GM12892 (cell line): ENCODE measurements around the gene NAGPA.

ENCODE experiments used
- DNase-seq: peaks from one replicate; pipeline ENCODE4 v3.0.0; 2011; ENCODE audit not compliant: insufficient read length
- FAIRE-seq: peaks from 2 replicates; lab custom pipeline; 2011; peaks lifted over from hg19 to GRCh38; lab: Jason Lieb, UNC
- POLR2A ChIP-seq: IDR thresholded peaks from 2 replicates; pipeline ENCODE4 v1.6.1; 2011; ENCODE audit warnings: low read depth, low read length, control low read depth
- POLR2AphosphoS5 ChIP-seq: IDR thresholded peaks from 2 replicates; pipeline ENCODE4 v1.6.1; 2011; ENCODE audit warnings: low read depth, low read length, control low read depth
- TAF1 ChIP-seq: IDR thresholded peaks from 2 replicates; pipeline ENCODE4 v1.6.1; 2011; ENCODE audit warnings: low read depth, mild to moderate bottlenecking, control low read depth, low read length, borderline replicate concordance

Gene NAGPA

DNA sequence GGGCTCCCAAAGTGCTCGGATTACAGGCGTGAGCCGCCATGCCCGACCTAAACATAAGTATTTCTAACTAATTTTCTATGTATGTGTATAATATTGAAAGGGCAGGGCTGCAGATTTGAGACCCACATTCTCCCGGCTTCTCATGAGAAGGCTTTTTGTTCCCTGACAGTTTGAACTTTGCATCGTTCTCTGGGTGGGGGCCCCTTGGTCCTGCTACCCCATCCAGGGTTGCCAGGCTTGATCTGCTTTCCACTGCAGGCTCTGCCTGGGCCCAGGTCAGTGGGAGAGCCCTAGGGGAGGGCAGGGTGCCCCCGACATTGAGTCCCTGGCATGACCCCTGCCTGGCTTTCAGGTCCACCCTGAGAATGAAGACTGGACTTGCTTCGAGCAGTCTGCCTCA is 43.3 kb downstream of the NAGPA start:
- no peak for TF ChIP-seq TAF1
- TF ChIP-seq POLR2AphosphoS5, result no peak
- no peak for TF ChIP-seq POLR2A
- DNase-seq (no peak), FAIRE-seq (no peak)

DNA sequence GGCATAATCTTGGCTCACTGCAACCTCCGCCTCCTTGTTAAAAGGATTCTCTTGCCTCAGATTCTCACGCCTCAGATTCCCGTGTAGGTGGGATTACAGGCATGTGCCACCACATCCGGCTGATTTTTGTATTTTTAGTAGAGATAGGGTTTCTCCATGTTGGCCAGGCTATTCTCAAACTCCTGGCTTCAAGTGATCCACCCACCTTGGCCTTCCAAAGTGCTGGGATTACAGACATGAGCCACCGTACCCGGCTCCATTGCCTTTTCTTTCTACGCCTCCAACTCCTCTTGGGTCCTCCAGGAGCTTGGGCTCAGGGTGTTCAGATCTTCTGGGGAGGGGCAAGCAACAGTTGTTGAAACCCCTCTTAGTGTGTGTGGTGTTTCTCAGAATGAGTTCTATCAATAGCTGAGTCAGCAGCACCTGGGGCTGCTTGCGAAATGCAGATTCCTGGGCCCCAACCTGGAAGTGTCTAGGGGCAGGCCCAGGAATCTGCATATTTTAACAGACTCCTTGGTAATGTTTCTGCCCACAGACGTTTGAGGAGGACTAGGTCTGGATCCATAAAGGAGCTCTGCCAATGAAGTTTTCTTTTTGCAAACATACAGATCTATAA is 44.2 kb downstream of the NAGPA start:
- no peak for FAIRE-seq

DNA sequence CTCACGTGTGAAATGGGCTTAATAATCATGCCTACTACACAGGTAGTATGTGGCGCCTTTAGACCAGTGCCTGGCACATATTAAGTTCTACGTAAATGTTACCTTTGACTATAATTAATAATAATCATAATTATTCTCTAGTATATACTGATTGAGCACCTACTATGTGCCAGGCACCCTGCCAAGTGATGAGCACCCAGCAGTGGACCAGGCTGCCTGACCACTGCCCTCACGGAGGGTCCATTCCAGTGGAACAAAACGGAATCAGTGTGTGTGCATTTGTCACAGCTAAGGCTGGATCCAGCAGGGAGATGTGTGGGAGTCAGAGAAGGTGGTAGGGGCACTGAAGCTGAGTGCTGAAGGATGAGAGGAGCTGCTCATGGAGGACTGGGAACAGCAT is 45.1 kb downstream of the NAGPA start:
- DNase-seq, result no peak
- TF ChIP-seq TAF1, result no peak
- TF ChIP-seq POLR2A, result no peak
- TF ChIP-seq POLR2AphosphoS5, result no peak
- FAIRE-seq, result no peak

More for the DNA sequence above, 44.2 kb downstream of the NAGPA start:
- no peak for DNase-seq
- TF ChIP-seq POLR2A, result no peak

DNA sequence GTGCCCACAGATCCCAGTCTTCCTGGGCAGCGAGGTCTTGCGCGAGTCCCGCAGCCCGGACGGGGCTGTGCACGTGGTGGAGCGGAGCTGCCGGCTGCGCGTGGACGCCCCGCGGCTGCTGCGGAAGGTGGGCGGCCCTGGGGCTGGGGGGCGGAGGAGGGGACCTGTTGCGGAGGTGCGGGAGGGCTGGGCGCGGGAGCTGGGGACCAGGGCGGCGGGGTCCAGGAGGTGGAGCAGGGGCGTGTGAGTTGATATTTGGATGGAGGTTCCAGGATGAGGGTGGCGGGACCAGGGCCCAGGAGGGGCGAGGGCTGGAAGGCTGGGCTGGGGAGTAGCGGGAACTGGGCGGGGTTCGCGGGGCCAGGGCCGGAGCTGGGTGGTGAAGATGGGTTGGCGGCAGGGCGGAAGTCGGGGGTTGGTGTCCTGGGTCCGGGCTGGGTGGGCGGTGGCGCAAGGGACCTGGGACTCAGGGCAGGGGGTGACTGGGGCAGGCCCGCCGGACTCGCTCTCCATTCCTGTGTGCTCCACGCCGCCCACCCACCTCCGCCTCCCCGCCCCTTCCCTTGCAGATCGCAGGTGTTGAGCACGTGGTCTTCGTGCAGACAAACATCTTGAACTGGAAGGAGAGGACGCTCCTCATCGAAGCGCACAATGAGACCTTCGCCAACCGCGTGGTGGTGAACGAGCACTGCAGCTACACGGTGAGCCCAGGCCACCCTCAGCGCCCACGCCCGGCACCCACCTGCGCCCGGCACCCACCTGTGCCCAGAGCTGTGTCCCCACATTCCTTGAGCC is 46.0 kb downstream of the NAGPA start:
- no peak for DNase-seq
- no peak for FAIRE-seq
- TF ChIP-seq POLR2A (no peak), TAF1 (no peak), POLR2AphosphoS5 (no peak)

- DNase-seq (no peak), FAIRE-seq (no peak)
- no peak for TF ChIP-seq POLR2A
- TF ChIP-seq POLR2AphosphoS5, result no peak
- TF ChIP-seq TAF1, result no peak
Observed at GRCh38 chr16:4987250-4987579, 46.5 kb downstream of the NAGPA start.

DNA sequence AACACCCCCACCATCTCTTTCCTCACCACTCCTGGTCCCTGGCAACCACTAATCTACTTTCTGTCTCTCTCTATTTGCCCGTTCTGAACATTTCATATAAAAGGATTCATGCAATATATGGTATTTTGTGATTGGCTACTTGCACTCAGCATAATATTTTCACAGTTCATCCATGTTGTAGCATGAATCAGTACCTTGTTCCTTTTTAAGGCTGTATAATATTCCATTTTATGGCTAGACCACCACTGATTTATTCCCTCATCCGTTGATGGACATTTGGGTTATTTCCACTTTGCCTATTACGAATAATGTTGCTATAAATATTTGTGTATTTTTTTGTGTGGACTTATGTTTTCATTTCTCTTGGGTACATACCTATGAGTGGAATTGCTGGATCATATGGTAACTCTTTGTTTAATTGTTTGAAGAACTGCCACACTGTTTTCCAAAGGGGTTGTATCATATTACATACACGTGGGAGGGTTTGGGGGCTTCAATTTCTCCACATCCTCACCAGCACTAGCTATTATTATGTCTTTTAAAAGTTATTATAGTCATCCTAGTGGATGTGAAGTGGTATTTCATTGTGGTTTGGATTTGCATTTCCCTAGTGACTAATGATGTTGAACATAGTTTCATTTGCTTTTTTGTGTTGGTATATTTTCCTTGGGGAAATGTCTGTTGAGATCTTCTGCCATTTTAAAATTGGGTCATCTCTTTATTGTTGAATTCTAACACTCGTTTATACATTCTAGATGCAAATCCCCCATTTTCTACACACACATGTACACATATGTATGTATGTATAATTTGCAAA is 49.4 kb downstream of the NAGPA start:
- DNase-seq (no peak), FAIRE-seq (no peak)
- TF ChIP-seq POLR2A (no peak), TAF1 (no peak), POLR2AphosphoS5 (no peak)

- TF ChIP-seq TAF1 (no peak), POLR2AphosphoS5 (no peak), POLR2A (no peak)
- no peak for FAIRE-seq
- no peak for DNase-seq
Observed at GRCh38 chr16:4982056-4982867, 51.5 kb downstream of the NAGPA start.

- DNase-seq (no peak), FAIRE-seq (no peak)
- TF ChIP-seq TAF1, result no peak
- no peak for TF ChIP-seq POLR2AphosphoS5
- TF ChIP-seq POLR2A, result no peak
Observed at GRCh38 chr16:4981473-4981872, 52.3 kb downstream of the NAGPA start.

- DNase-seq (no peak), FAIRE-seq (no peak)
- TF ChIP-seq TAF1, result no peak
- TF ChIP-seq POLR2AphosphoS5, result no peak
- TF ChIP-seq POLR2A, result no peak
Observed at GRCh38 chr16:4980691-4981090, 53.0 kb downstream of the NAGPA start.

GRCh38 chr16:4979736-4980660 is 53.7 kb downstream of the NAGPA start:
- no peak for FAIRE-seq
- no peak for TF ChIP-seq TAF1
- no peak for TF ChIP-seq POLR2A
- TF ChIP-seq POLR2AphosphoS5, result no peak
- no peak for DNase-seq

GRCh38 chr16:4979164-4979563 is 54.6 kb downstream of the NAGPA start:
- FAIRE-seq (no peak), DNase-seq (no peak)
- TF ChIP-seq POLR2A (no peak), POLR2AphosphoS5 (no peak), TAF1 (no peak)
